Type B pancreatic cell (in vitro differentiated cells): ENCODE data around the gene LEP. TPM values are rescaled to one million over a fixed set of nuclear protein-coding genes. Genes with fewer than 3 reads are reported as not detected.
A peak's percentile ranks its signal among the peaks of the same experiment; 100 is the strongest.

Source experiments
- DNase-seq: peaks from one replicate; pipeline ENCODE4 v3.0.0; 2021; ENCODE audit warnings: mixed read lengths; ENCODE audit not compliant: unreplicated experiment; ENCODE audit errors: extremely low spot score
- H3K27ac Mint-ChIP-seq: 2 replicates; pipeline ENCODE4 v1.8.0; 2021; ENCODE audit warnings: mild to moderate bottlenecking, mixed read lengths
- H3K27me3 Mint-ChIP-seq: 2 replicates; pipeline ENCODE4 v1.8.0; 2021; ENCODE audit warnings: mixed read lengths
- H3K36me3 Mint-ChIP-seq: 2 replicates; pipeline ENCODE4 v1.8.0; 2021; ENCODE audit warnings: mixed read lengths
- H3K4me1 Mint-ChIP-seq: one replicate; pipeline ENCODE4 v1.8.0; 2021; ENCODE audit warnings: mixed read lengths; ENCODE audit not compliant: unreplicated experiment
- H3K4me3 Mint-ChIP-seq: 2 replicates; pipeline ENCODE4 v1.8.0; 2021; ENCODE audit warnings: mild to moderate bottlenecking, mixed read lengths
- H3K9me3 Mint-ChIP-seq: 2 replicates; pipeline ENCODE4 v1.8.0; 2021; ENCODE audit warnings: mixed read lengths
- CTCF ChIP-seq: fragments of 200-600 bp; sonication (generic); conservative IDR thresholded peaks from 2 replicates; pipeline ENCODE4 v1.5.0; 2021; ENCODE audit warnings: antibody characterized with exemption, mild to moderate bottlenecking
- total RNA-seq: library from RNA; stranded (reverse); gene quantifications from 2 replicates; pipeline ENCODE4 v1.2.1, GENCODE V29; 2021; ENCODE audit warnings: low replicate concordance

Gene LEP
- total RNA-seq, 1 donor from 2014 or later, result not detected

- H3K4me1 Mint-ChIP-seq, result no peaks in the 10 kb centered on the region
Observed at GRCh38 chr7:128207609-128208008, 33.5 kb upstream of the LEP start.

GRCh38 chr7:128209229-128210035, 31.6 kb upstream of the LEP start:
- no peak for DNase-seq
- Mint-ChIP-seq H3K4me3 (no peak overlapping the region), H3K36me3 (no peaks in the 10 kb centered on the region), H3K27me3 (peaks cover 43% of the 10 kb centered on the region), H3K4me1 (no peaks in the 10 kb centered on the region), H3K9me3 (no peaks in the 10 kb centered on the region), H3K27ac (no peak overlapping the region)
- TF ChIP-seq CTCF, result peak; percentile 96

More at GRCh38 chr7:128207609-128208008, 33.5 kb upstream of the LEP start:
- no peak for TF ChIP-seq CTCF
- Mint-ChIP-seq H3K27ac (no peak overlapping the region), H3K27me3 (peaks cover 55% of the 10 kb centered on the region), H3K4me3 (no peak overlapping the region), H3K9me3 (no peaks in the 10 kb centered on the region), H3K36me3 (no peaks in the 10 kb centered on the region)
- DNase-seq, result no peak

GRCh38 chr7:128210036-128210347, 31.1 kb upstream of the LEP start:
- no peak for TF ChIP-seq CTCF
- Mint-ChIP-seq H3K9me3 (no peaks in the 10 kb centered on the region), H3K36me3 (no peaks in the 10 kb centered on the region), H3K4me1 (no peaks in the 10 kb centered on the region), H3K4me3 (no peak overlapping the region), H3K27me3 (peaks cover 41% of the 10 kb centered on the region), H3K27ac (no peak overlapping the region)
- DNase-seq, result no peak

GRCh38 chr7:128210590-128211570, 30.2 kb upstream of the LEP start:
- Mint-ChIP-seq H3K4me3 (no peak overlapping the region), H3K9me3 (no peaks in the 10 kb centered on the region), H3K4me1 (no peaks in the 10 kb centered on the region), H3K27ac (no peak overlapping the region), H3K27me3 (peaks cover 39% of the 10 kb centered on the region), H3K36me3 (no peaks in the 10 kb centered on the region)
- no peak for TF ChIP-seq CTCF
- DNase-seq, result no peak

GRCh38 chr7:128211626-128212025, 29.5 kb upstream of the LEP start:
- DNase-seq, result no peak
- H3K27me3 Mint-ChIP-seq, result peaks cover 38% of the 10 kb centered on the region
- H3K9me3 Mint-ChIP-seq, result no peaks in the 10 kb centered on the region
- H3K4me1 Mint-ChIP-seq, result no peaks in the 10 kb centered on the region
- no peak for TF ChIP-seq CTCF
- H3K4me3 Mint-ChIP-seq, result no peak overlapping the region
- H3K36me3 Mint-ChIP-seq, result no peaks in the 10 kb centered on the region
- no peak overlapping the region for H3K27ac Mint-ChIP-seq
